Endothelial cell of umbilical vein (primary cell): Measurements from ENCODE around the gene AOX1. TPM values are rescaled to one million over a fixed set of nuclear protein-coding genes. Genes with fewer than 3 reads are reported as not detected.

Experiments used
- BruUV-seq: library from RNA; stranded (reverse); fragments of 400-500 nt; replicated peaks from 2 replicates; lab custom pipeline; 2021; lab: Mats Ljungman, UMichigan
- CTCF ChIA-PET: fragments of 300-600, 350-600 bp; sonication (Branson Sonifier 250); formaldehyde crosslinking; loops from one replicate; lab custom pipeline; 2021; ENCODE audit warnings: antibody characterized with exemption, inconsistent platforms; lab: Charles Lee
- POLR2A ChIA-PET: fragments of 300-600, 350-600 bp; sonication (Branson Sonifier 250); formaldehyde crosslinking; loops from one replicate; lab custom pipeline; 2021; ENCODE audit warnings: antibody characterized with exemption, inconsistent platforms; lab: Charles Lee
- DNase-seq: peaks from one replicate; pipeline ENCODE4 v3.0.0-alpha.2; 2011; ENCODE audit warnings: low read depth, low spot score
- FAIRE-seq: peaks from 2 replicates; lab custom pipeline; 2011; peaks lifted over from hg19 to GRCh38; lab: Jason Lieb, UNC
- H2AFZ ChIP-seq: 2 replicates; pipeline ENCODE4 v1.6.0; 2012; ENCODE audit warnings: low read depth, low read length, control low read depth, inconsistent platforms
- H3K27ac ChIP-seq: 2 replicates; pipeline ENCODE4 v1.5.1; 2011; ENCODE audit warnings: low read depth, mild to moderate bottlenecking, control low read depth, low read length, moderate library complexity; ENCODE audit not compliant: insufficient read depth
- H3K27me3 ChIP-seq, 2 experiments: 2 replicates each; pipeline versions ENCODE4 v1.6.0 to v1.6.1; 2011; ENCODE audit warnings: low read length in 2 of 2, mixed read lengths in 1 of 2; ENCODE audit not compliant: control insufficient read depth in 2 of 2, insufficient read depth in 2 of 2
- H3K36me3 ChIP-seq, 2 experiments: 2 replicates in 1 of 2; 3 replicates in 1 of 2; pipeline ENCODE4 v1.5.1; 2011; ENCODE audit warnings: low read length in 2 of 2, mild to moderate bottlenecking in 1 of 2, moderate library complexity in 1 of 2; ENCODE audit not compliant: control insufficient read depth in 2 of 2, insufficient read depth in 2 of 2; ENCODE audit errors: extremely low read depth in 1 of 2
- H3K4me1 ChIP-seq: 3 replicates; pipeline ENCODE4 v1.5.1; 2011; ENCODE audit warnings: mild to moderate bottlenecking, low read length; ENCODE audit not compliant: control insufficient read depth, insufficient read depth; ENCODE audit errors: extremely low read depth
- H3K4me2 ChIP-seq: 2 replicates; pipeline ENCODE4 v1.6.1; 2011; ENCODE audit warnings: low read length, control low read depth, mixed read lengths; ENCODE audit not compliant: insufficient read depth
- H3K4me3 ChIP-seq, 3 experiments: fragments of 200-600 bp in 1 of 3; sonication (generic), shearing (Covaris generic) in 1 of 3; replicated peaks in 1 of 3; 2 replicates each; pipeline ENCODE4 v1.5.1; 2011 to 2016; ENCODE audit warnings: control low read depth in 3 of 3, low read length in 3 of 3, mild to moderate bottlenecking in 2 of 3, inconsistent platforms in 1 of 3, low read depth in 1 of 3, moderate library complexity in 1 of 3; ENCODE audit not compliant: insufficient read depth in 1 of 3
- H3K79me2 ChIP-seq: 2 replicates; pipeline ENCODE4 v1.6.0; 2012; ENCODE audit warnings: low read length, inconsistent platforms; ENCODE audit not compliant: control insufficient read depth, insufficient read depth
- H3K9ac ChIP-seq: replicated peaks from 2 replicates; pipeline ENCODE3; 2011; ENCODE audit warnings: low read length, control low read depth; ENCODE audit not compliant: insufficient read depth; ENCODE audit errors: extremely low read depth
- H3K9me1 ChIP-seq: replicated peaks from 3 replicates; pipeline ENCODE4 v1.6.0; 2011; ENCODE audit warnings: mild to moderate bottlenecking, low read length; ENCODE audit not compliant: control insufficient read depth, insufficient read depth; ENCODE audit errors: extremely low read depth
- H3K9me3 ChIP-seq: replicated peaks from 2 replicates; pipeline ENCODE4 v1.5.1; 2012; ENCODE audit warnings: low read length, inconsistent platforms; ENCODE audit not compliant: control insufficient read depth, insufficient read depth
- H4K20me1 ChIP-seq: replicated peaks from 2 replicates; pipeline ENCODE3; 2011; ENCODE audit warnings: mild to moderate bottlenecking, low read length; ENCODE audit not compliant: control insufficient read depth, insufficient read depth; ENCODE audit errors: extremely low read depth
- EZH2 ChIP-seq: IDR thresholded peaks from 2 replicates; pipeline ENCODE4 v1.6.1; 2012; ENCODE audit warnings: borderline replicate concordance, low read depth, mild to moderate bottlenecking, moderate library complexity, low read length, inconsistent platforms; ENCODE audit not compliant: severe bottlenecking
- FOS ChIP-seq: IDR thresholded peaks from 2 replicates; pipeline ENCODE4 v1.6.1; 2011; ENCODE audit warnings: mild to moderate bottlenecking, low read length, moderate library complexity, borderline replicate concordance; ENCODE audit not compliant: insufficient read depth
- GATA2 ChIP-seq: IDR thresholded peaks from 2 replicates; pipeline ENCODE4 v1.7.0; 2011; ENCODE audit warnings: low read depth, mild to moderate bottlenecking, moderate library complexity, mixed read lengths, low read length; ENCODE audit not compliant: insufficient read length, insufficient read depth
- JUN ChIP-seq: IDR thresholded peaks from 2 replicates; pipeline ENCODE4 v1.6.1; 2011; ENCODE audit warnings: borderline replicate concordance, low read depth; ENCODE audit not compliant: insufficient read length, insufficient read depth
- MAX ChIP-seq: IDR thresholded peaks from 2 replicates; pipeline ENCODE4 v1.6.1; 2011; ENCODE audit not compliant: insufficient read depth, insufficient read length
- MYC ChIP-seq: IDR thresholded peaks from one replicate; pipeline ENCODE4 v1.6.1; 2011; ENCODE audit warnings: mild to moderate bottlenecking, low read depth, low read length
- POLR2A ChIP-seq: IDR thresholded peaks from 2 replicates; pipeline ENCODE4 v1.6.1; 2012; ENCODE audit warnings: low read depth, mild to moderate bottlenecking, control low read depth, low read length
- POLR2AphosphoS5 ChIP-seq: IDR thresholded peaks from 2 replicates; pipeline ENCODE4 v1.6.1; 2012; ENCODE audit warnings: low read depth, mild to moderate bottlenecking, control low read depth, low read length, moderate library complexity; ENCODE audit not compliant: insufficient read depth
- dilution Hi-C: fragments of 300-500 bp; cut with MboI; formaldehyde crosslinking; loops from one replicate; pipeline ENCODE4 v1.15.0; 2019; ENCODE audit warnings: low sequenced_read_pairs; ENCODE audit not compliant: extremely low pct_ligation_motif_present
- intact Hi-C: fragments of 100-400 bp; cut with micrococcal nuclease; formaldehyde crosslinking; loops from one replicate; pipeline ENCODE4 v1.10.0; 2022
- polyA plus RNA-seq, 4 experiments: library from polyadenylated mRNA; depleted of rRNA in 3 of 4; stranded (reverse) in 3 of 4; unstranded in 1 of 4; fragments of >200 nt; gene quantifications; 2 replicates each; pipeline versions ENCODE4 v1.2.1 to v1.2.3, GENCODE V29; 2011 to 2012; ENCODE audit warnings: missing spikeins in 1 of 4
- total RNA-seq: library from RNA; stranded (reverse); gene quantifications from 2 replicates; pipeline ENCODE4 v1.2.3, GENCODE V29; 2021
- TF ChIP-seq, protein P1 (sequence below), 2 donors: IDR thresholded peaks; 1 replicate in 1 of 2; 2 replicates in 1 of 2; pipeline ENCODE4 v1.5.1; 2011; ENCODE audit warnings: low read length in 2 of 2, mild to moderate bottlenecking in 2 of 2, moderate library complexity in 2 of 2, control low read depth in 1 of 2, inconsistent platforms in 1 of 2, low read depth in 1 of 2; ENCODE audit not compliant: insufficient read depth in 1 of 2; ENCODE audit errors: extremely low read depth in 1 of 2

Gene AOX1
- total and polyA plus RNA-seq, 2 donors (not counting 3 experiments of a cell fraction or from before 2014, with no cell fraction given), result 0.03 to 0.46 TPM

GRCh38 chr2:200673191-200673590, 87.4 kb downstream of the AOX1 start:
- FAIRE-seq, result no peak
- H3K4me2 ChIP-seq, result no peak overlapping the region
- H3K36me3 ChIP-seq, result no peaks in the 10 kb centered on the region
- H3K27me3 ChIP-seq, result peaks cover 0 to 2% of the 10 kb centered on the region in 2 experiments
- TF ChIP-seq EZH2 (no peak), POLR2AphosphoS5 (no peak), MYC (no peak), POLR2A (no peak), MAX (no peak), FOS (no peak), GATA2 (no peak), JUN (no peak)
- TF ChIP-seq, protein P1, sequence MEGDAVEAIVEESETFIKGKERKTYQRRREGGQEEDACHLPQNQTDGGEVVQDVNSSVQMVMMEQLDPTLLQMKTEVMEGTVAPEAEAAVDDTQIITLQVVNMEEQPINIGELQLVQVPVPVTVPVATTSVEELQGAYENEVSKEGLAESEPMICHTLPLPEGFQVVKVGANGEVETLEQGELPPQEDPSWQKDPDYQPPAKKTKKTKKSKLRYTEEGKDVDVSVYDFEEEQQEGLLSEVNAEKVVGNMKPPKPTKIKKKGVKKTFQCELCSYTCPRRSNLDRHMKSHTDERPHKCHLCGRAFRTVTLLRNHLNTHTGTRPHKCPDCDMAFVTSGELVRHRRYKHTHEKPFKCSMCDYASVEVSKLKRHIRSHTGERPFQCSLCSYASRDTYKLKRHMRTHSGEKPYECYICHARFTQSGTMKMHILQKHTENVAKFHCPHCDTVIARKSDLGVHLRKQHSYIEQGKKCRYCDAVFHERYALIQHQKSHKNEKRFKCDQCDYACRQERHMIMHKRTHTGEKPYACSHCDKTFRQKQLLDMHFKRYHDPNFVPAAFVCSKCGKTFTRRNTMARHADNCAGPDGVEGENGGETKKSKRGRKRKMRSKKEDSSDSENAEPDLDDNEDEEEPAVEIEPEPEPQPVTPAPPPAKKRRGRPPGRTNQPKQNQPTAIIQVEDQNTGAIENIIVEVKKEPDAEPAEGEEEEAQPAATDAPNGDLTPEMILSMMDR (IDR thresholded peaks at IDR 0.05; ENCODE audit: extremely low read depth in 1 of 2, insufficient read depth in 1 of 2, low read depth in 1 of 2, low read length in 2 of 2), result no peak
- no peak for DNase-seq
- H3K79me2 ChIP-seq, result no peaks in the 10 kb centered on the region
- ChIA-PET CTCF (interaction anchor here (1.3 kb wide), 1 partner anchor 40 kb away, joined by 3 read pairs; no protein-coding TSS in a partner anchor), POLR2A (interaction anchor here (0.5 kb wide), 1 partner anchor 43 kb away, joined by 4 read pairs; no protein-coding TSS in a partner anchor)
- H3K9ac ChIP-seq, result no peak overlapping the region
- dilution Hi-C loops (no loop called here), intact Hi-C loops (no loop called here)
- no peak overlapping the region for H3K4me3 ChIP-seq
- no peak overlapping the region for H3K27ac ChIP-seq
- no peaks in the 10 kb centered on the region for H3K4me1 ChIP-seq
- H2AFZ ChIP-seq, result no peak overlapping the region
- no peaks in the 10 kb centered on the region for H3K9me3 ChIP-seq
- no TSS peak for BruUV-seq
- H3K9me1 ChIP-seq, result no peaks in the 10 kb centered on the region
- H4K20me1 ChIP-seq, result no peaks in the 10 kb centered on the region
